ENCODE results near the gene GIGYF1.
"Not testable (repeated sequence)": the region's sequence is repeated elsewhere in the genome, so short reads cannot be mapped to it uniquely, and the experiment has no call there.

- TF ChIP-seq POLR2A, EP300, CTCF (IDR thresholded peaks at IDR 0.05): not testable (repeated sequence)
Measured at GRCh38 chr7:100662194-100662776, 31.8 kb downstream of the GIGYF1 start.
